GM18498 (cell line): Measurements from ENCODE around the gene RCOR3.

ENCODE experiments used
- ATAC-seq: cut with Tn5 transposase; IDR thresholded peaks from one replicate; pipeline ENCODE4 v1.9.1; 2021; ENCODE audit warnings: mild to moderate bottlenecking, moderate library complexity; ENCODE audit not compliant: unreplicated experiment

The RCOR3 gene

GRCh38 chr1:211323156-211324063 is 64.2 kb downstream of the RCOR3 start:
- peak; percentile 51 for ATAC-seq

- no peak for ATAC-seq
Measured at GRCh38 chr1:211324992-211325775, 66.0 kb downstream of the RCOR3 start.

DNA sequence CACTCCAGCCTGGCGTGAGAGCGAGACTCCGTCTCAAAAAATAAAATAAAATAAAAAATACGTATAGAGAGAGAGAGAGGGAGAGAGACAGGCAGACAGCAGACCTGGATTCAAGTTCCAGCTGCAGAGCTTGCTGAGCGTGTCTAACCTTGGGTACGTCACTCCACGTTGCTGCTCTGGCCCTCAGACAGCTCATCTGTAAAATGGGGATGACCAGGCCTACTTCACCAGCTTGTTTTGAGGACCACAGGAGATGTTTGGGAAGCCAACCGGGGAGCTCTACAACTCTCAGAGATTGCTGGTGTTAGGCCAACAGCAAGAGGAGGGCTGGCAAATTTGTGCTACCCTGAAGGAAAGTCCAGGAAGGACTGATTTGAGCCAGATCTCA is 67.0 kb downstream of the RCOR3 start:
- ATAC-seq, result no peak

DNA sequence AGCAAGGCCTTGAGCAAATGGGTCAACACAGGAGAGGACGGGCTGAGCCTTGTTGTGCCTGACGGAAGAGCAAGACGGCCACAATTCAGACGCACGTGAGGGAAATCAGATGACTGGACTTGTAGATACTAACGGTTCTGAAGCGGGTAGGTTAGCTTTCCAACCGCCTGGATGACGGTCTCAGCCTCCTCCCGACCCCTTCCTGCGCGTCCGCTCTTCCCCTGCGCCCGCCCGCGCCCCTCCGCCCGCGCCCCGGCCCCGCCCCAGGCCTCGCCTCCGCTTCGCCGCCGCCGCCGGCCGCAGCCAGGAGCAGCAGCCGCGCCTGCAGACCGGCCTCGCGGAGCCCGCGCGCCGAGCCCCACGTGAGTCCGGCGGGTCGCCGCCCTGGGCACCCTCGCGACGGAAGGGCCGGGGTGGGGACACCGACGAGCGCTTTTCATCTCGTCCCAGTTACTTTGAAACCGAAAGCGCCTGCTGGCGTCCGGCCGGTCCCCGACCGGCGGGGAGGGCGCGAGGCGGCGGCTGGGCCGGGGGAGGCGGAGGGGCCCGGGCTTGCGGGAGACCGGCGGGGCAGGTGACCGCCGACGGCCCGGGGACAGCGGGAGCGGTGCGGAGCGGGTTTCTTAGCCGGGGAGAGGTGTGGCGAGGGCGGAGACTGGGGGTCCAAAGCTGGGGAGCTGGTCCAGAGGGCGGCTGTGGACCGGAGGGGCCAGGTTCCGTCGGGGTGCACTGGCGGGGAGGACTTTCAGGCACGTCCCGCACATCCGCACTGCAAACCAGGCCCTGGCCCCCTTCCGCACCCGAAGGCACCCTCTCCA is 67.6 kb downstream of the RCOR3 start, which contains the start of gene TRAF5:
Gene TRAF5, plus strand, starts transcription at position 306 of the 818 bp plus-strand sequence. CDS start 26,407 bp downstream, outside the sequence.
- ATAC-seq, result peak; percentile 44

DNA sequence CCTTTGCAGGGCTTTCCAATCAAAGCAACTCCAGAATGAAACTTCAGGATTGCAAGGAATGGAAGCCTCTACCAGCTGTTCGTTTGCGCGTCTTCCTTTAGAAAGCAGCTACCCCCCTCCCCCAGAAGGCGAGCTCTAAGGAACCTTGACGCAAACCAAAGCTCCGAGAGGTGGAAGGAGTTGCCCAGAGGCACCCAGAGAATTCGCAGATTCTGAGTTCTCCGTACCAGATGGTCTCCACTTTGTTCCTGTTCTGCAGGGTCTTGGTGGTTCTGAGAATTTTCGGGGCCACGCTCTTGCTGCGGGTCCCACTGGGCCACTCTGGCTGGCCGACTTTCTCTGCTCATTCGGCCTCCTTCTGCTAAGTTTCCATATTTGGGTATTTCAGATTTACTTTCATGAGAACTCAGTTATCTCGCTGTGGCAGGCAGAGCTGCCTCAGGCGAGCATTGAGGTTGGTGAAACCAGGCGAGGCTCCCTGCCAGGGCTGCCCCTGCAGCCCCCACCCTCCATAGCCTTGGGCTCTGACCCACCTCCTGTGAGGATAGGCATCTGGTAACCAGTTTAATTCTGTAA is 68.3 kb downstream of the RCOR3 start:
- ATAC-seq, result peak; percentile 35

GRCh38 chr1:211328084-211328694 is 69.0 kb downstream of the RCOR3 start:
- ATAC-seq, result no peak

DNA sequence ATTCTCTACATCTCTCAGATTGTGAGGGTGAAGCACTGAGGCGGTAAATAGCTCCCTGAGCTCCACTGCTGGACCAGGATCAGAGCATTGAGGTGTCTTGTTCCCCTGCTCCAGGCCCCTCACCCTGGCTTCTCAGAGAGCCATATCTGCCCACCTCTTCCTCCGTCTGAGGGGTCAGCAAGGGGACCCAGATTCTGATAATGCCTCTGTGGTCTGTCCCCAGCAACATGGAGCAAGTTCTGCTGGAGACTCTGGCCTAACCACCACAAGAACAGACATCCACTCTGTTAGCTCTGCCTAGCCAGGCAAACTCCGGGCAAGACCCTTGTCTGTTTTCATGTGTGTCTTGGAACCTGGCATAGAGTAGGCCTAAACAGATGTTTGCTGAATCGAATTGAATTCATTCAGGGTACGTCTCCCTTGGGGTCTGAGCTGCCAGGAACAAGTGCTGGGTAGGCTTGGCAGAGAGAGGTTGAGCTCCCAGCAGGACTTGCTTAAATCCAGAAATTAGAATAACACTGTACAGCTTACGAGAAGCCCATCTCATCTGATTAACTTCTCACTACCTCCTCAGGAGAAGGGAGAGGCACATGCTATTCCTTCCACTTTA is 69.8 kb downstream of the RCOR3 start:
- ATAC-seq, result no peak

GRCh38 chr1:211329764-211330201 is 70.6 kb downstream of the RCOR3 start:
- ATAC-seq, result peak; percentile 62

DNA sequence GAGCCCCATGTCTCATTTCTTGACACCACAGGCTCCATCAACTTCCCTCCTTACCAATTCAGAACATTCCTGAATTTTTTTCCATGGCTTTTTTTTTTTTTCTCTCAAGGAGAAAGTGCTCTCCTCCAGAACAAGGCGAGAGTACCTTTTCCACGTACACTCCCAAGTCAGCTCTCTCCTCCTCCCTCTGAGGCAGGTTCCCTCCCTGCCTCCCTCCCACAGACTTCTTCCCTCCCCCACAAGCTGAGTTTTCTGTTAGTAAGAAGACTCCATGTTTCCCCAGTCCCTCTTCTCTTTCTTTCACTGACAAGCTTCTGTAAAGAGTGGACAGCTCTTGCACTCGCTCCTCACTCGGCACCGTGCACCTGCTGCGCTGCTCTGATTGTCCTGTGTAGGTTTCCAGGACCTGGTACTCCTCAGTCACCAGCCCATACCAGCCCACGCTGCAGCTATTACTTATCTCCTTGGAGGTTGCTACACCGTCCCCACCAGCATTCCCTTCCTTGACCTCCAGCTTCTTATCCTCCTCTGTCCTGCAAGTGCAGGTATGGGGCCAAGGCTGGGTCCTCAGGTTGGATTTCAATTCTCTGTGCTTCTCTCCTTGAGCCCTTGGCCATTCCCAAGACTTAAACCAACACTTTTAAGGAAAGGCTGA is 71.2 kb downstream of the RCOR3 start:
- ATAC-seq, result no peak

DNA sequence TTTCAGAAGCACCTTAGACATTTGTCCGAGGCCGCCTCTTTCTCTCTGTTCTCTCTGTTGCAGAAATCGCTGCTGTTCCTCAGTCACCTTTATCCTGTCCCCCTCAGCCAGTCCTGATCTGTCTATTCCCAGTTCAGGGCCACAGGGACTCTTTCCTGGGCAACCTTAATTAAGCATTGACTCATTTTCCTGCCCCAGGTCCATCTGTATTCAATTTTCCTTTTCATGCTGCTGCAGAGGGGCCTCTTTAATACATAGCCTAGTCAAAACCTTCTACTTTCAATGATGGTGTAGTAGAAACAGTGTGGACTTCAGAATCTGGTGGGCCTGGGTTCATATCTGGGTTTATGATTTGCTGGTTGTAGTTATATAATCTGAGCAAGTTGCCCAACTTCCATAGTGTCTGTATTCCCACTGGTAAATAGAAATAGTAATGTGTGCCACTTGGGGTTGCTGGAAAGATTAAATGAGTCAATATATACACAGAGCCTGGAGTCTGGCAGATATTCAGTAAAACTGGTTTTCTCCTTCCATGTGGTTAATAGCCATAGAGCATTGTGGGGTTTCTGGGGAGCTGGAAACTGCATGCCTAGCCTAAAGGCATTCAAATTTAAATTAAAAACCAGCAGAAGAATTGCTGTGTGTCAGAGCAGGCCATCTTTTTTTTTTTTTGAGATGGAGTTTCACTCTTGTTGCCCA is 72.0 kb downstream of the RCOR3 start:
- no peak for ATAC-seq

DNA sequence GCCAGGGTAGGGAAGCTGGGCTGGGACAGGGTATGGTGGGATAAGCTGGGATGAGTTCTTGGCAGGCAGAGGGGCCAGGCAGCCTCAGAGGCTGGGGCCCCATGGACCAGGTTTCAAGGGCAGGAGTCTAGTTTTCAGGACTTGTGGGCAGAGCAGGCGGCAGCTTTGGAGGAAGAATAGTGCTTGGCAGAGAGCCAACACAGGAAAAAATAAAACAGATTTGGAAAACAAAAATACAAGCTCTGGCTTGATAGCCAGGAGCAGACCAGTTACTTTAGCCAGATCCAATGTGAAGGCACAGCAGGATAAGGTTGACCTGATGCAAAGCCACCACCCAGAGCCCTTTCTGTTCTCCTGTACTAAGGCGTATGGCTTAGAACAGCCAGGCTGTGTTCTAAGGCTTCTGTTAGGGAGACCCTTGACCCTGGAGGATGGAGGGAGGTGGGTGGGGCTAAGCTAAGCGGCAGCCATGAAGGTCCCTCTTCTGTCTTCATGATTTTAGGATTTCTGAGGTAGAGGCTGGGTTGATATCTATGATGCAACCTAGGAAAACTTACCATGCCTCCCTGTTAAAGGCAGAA is 73.0 kb downstream of the RCOR3 start:
- ATAC-seq, result no peak

- no peak for ATAC-seq
Measured at GRCh38 chr1:211332830-211333229, 73.7 kb downstream of the RCOR3 start.

DNA sequence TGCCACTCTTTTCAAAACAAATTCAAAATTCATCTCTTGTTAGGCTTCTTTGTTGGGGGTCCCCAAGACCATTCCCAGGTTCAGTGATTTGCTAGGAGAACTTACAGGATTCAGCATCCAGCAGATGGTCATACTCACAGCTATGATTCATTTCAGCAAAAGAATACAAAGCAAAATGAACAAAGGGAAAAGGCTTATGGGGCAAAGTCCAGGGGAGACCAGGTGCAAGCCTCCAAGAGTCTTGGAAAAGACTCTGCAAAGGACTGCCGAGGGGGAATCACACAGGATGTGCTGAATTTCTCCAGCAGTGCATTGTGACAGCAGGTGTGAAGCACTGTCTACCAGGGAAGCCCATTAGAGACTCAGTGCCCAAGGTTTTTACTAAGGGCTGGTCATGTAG is 74.7 kb downstream of the RCOR3 start:
- no peak for ATAC-seq

DNA sequence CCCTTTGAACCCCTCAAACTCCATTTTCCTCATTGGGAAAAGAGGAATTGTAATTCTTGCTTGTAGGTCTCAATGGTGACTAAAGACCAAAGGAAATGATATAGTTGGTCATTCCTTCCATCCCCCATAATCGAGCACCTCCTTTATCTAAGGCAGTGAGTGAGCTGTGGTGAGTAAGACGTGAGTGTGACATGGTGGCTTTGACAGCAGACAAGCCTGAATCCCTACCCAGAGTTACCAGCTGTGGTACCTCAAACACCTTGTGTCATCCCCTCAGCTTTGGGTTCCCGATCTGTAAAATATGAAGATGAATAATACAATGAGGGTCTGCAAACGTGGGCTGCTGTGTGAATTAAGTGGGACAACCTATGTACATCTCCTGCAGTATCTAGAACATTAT is 75.8 kb downstream of the RCOR3 start:
- ATAC-seq, result no peak

GRCh38 chr1:211335522-211336157 is 76.5 kb downstream of the RCOR3 start:
- ATAC-seq, result peak; percentile 92

DNA sequence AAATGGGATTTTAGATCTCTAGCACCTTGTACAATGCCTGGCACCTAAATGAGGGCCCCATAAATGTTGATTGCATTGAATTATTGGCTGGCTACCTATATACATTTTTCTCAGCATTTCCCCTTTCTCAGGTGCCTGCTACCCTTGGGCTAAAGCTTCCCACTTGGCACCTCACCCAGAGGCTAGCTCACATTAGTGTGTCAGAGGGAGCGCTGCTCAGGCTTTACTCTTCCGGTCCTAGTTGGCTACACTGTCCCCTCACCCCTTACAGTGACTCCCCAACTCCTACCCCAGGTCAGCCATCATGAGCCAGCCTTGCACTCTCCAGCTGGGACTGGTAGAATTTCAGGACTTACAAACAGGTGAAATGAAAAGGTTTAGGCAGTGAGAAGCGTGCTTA is 77.0 kb downstream of the RCOR3 start:
- ATAC-seq, result no peak

- no peak for ATAC-seq
Measured at GRCh38 chr1:211336775-211337174, 77.6 kb downstream of the RCOR3 start.
